Neural crest cell (in vitro differentiated cells): Measurements from ENCODE around the gene DNAJB6. TPM values are rescaled to one million over a fixed set of nuclear protein-coding genes. Genes with fewer than 3 reads are reported as not detected.

Experiments
- DNase-seq: peaks from one replicate; pipeline ENCODE4 v3.0.0; 2021; ENCODE audit warnings: low read depth, mixed read lengths, low spot score
- H3K27ac Mint-ChIP-seq: one replicate; pipeline ENCODE4 v1.8.0; 2021; ENCODE audit warnings: mild to moderate bottlenecking, mixed read lengths; ENCODE audit not compliant: unreplicated experiment
- H3K27me3 Mint-ChIP-seq: 2 replicates; pipeline ENCODE4 v1.8.0; 2021; ENCODE audit warnings: low read depth, mild to moderate bottlenecking, mixed read lengths
- H3K36me3 Mint-ChIP-seq: 2 replicates; pipeline ENCODE4 v1.8.0; 2021; ENCODE audit warnings: low read depth, mild to moderate bottlenecking, mixed read lengths
- H3K4me1 Mint-ChIP-seq: 2 replicates; pipeline ENCODE4 v1.8.0; 2021; ENCODE audit warnings: mixed read lengths
- H3K4me3 Mint-ChIP-seq: one replicate; pipeline ENCODE4 v1.8.0; 2021; ENCODE audit warnings: mild to moderate bottlenecking, mixed read lengths
- H3K9me3 Mint-ChIP-seq: 2 replicates; pipeline ENCODE4 v1.8.0; 2021; ENCODE audit warnings: mixed read lengths
- CTCF ChIP-seq: fragments of 200-600 bp; sonication (generic); conservative IDR thresholded peaks from 2 replicates; pipeline ENCODE4 v1.5.0; 2021; ENCODE audit warnings: antibody characterized with exemption, mild to moderate bottlenecking
- total RNA-seq: library from RNA; stranded (reverse); gene quantifications from 2 replicates; pipeline ENCODE4 v1.2.1, GENCODE V29; 2021

The DNAJB6 gene
- total RNA-seq, 1 donor from 2014 or later: 102 TPM

DNA sequence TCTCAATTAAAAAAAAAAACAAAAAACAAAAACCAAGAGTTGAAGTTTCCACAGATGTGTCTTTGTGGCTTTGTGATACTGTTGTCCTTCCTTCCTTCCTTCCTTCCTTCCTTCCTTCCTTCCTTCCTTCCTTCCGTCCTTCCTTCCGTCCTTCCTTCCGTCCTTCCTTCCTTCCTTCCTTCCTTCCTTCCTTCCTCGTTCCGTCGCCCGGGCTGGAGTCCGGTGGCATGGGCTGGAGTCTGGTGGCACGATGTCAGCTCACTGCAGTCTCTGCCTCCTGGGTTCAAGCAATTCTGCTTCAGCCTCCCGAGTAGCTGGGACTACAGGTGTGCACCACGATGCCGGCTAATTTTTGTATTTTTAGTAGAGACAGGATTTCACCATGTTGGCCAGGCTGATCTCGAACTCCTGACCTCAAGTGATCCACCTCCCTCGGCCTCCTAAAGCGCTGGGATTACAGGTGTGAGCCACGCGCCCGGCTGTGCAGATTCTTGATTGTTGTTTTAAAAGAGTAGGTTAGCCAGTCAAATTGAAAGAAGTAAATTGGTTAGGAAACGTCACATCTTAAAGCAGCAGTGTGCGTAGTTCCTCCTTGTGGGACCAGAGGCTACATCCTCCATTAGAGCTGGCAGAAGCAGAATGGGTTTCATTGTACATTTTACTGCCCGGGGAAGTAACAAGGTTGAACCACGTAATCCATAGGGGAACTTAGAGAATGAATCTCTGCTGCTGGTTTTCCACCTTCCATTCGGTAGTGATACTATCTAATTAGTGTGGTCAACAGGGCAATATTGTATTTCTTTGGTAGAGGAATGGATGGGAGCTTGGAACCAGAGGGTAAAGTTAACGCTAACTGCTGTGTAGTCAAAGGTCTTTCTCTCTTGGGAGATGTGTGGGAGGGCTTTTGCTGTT lies 20.6 kb downstream of the DNAJB6 start:
- TF ChIP-seq CTCF: no peak
- no peak for DNase-seq
- peak overlapping the region; percentile 58 for H3K27ac Mint-ChIP-seq
- H3K27me3 Mint-ChIP-seq: no peaks in the 10 kb centered on the region
- H3K4me3 Mint-ChIP-seq: no peak overlapping the region
- H3K9me3 Mint-ChIP-seq: peaks cover 3% of the 10 kb centered on the region
- H3K36me3 Mint-ChIP-seq: peaks cover 14% of the 10 kb centered on the region
- peaks cover 43% of the 10 kb centered on the region for H3K4me1 Mint-ChIP-seq

GRCh38 chr7:157358041-157358752 lies 21.4 kb downstream of the DNAJB6 start:
- H3K36me3 Mint-ChIP-seq: peaks cover 14% of the 10 kb centered on the region
- no peak overlapping the region for H3K4me3 Mint-ChIP-seq
- peaks cover 3% of the 10 kb centered on the region for H3K9me3 Mint-ChIP-seq
- peaks cover 41% of the 10 kb centered on the region for H3K4me1 Mint-ChIP-seq
- no peak overlapping the region for H3K27ac Mint-ChIP-seq
- DNase-seq: no peak
- TF ChIP-seq CTCF: no peak
- no peaks in the 10 kb centered on the region for H3K27me3 Mint-ChIP-seq

- Mint-ChIP-seq H3K4me1 (peaks cover 36% of the 10 kb centered on the region), H3K36me3 (peaks cover 14% of the 10 kb centered on the region), H3K9me3 (peaks cover 3% of the 10 kb centered on the region), H3K4me3 (no peak overlapping the region), H3K27ac (no peak overlapping the region), H3K27me3 (no peaks in the 10 kb centered on the region)
- DNase-seq: no peak
- TF ChIP-seq CTCF: no peak
These were observed 21.9 kb downstream of the DNAJB6 start for GRCh38 chr7:157358753-157359096.

GRCh38 chr7:157359581-157359980 lies 22.8 kb downstream of the DNAJB6 start:
- Mint-ChIP-seq H3K4me3 (no peak overlapping the region), H3K36me3 (peaks cover 15% of the 10 kb centered on the region)
- TF ChIP-seq CTCF: no peak

GRCh38 chr7:157360483-157361025 lies 23.8 kb downstream of the DNAJB6 start:
- H3K4me1 Mint-ChIP-seq: peaks cover 28% of the 10 kb centered on the region

More at GRCh38 chr7:157359581-157359980, 22.8 kb downstream of the DNAJB6 start:
- Mint-ChIP-seq H3K4me1 (peaks cover 34% of the 10 kb centered on the region), H3K9me3 (peaks cover 2% of the 10 kb centered on the region), H3K27me3 (no peaks in the 10 kb centered on the region), H3K27ac (no peak overlapping the region)
- DNase-seq: no peak

More at GRCh38 chr7:157360483-157361025, 23.8 kb downstream of the DNAJB6 start:
- no peak for TF ChIP-seq CTCF
- no peak overlapping the region for H3K4me3 Mint-ChIP-seq
- peaks cover 20% of the 10 kb centered on the region for H3K36me3 Mint-ChIP-seq
- no peaks in the 10 kb centered on the region for H3K9me3 Mint-ChIP-seq
- H3K27me3 Mint-ChIP-seq: no peaks in the 10 kb centered on the region
- DNase-seq: no peak
- no peak overlapping the region for H3K27ac Mint-ChIP-seq
